DLD1 (cell line): ENCODE data around the gene SUN2.

Experiments
- in situ Hi-C: cut with HindIII; loops from 2 replicates; pipeline ENCODE4 v1.10.0; 2017; ENCODE audit warnings: low sequenced_read_pairs

SUN2 gene

DNA sequence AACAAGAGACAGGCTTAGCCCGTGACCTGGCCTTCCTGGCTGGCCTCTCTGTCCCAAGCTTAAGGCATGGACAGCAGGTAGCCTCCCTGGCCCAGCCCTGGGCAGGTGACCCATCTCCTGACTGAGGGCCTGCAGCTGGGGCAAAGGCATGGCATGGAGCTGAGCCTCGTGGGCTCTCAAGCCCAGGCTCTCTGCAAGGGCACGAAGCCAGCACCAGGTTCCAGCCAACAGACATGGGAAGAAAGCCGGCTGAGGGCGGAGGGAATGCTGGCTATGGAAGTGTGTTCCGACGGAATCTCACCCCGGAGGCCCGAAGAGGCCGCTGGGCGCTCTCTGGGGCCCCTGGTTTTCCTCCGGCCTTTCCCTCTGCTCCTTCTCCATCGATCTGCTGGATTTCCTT, 25.2 kb upstream of the SUN2 start:
- in situ Hi-C loops = no loop called here

DNA sequence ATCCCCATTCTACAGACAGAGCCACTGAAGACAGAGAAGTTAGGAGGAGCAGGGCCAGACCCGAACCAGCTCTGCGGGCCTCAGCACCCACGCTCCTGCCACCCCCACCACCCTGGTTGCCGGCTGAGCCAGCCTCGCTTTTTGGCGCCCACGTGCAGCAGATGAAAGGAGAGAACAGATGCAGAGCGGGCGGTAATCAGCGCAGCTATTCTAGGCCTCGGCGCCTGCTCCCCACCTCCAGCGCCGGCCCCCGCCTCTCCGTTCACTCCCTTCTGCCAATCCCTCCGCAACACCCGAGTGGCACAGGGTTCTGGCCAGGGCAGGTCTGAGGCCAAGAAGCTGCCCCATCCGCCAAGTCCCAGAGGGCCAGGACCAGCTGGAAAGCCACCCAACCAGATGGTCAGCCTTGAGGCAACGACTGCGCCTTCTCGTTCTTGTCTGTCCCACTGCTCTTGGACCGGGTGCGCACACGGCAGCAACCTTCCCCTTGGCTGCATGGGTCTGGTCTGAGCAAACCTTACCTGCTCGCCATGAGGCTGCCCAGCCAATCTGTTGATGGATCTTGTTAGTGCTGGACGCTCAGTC, 21.4 kb upstream of the SUN2 start:
- in situ Hi-C loops = no loop called here

DNA sequence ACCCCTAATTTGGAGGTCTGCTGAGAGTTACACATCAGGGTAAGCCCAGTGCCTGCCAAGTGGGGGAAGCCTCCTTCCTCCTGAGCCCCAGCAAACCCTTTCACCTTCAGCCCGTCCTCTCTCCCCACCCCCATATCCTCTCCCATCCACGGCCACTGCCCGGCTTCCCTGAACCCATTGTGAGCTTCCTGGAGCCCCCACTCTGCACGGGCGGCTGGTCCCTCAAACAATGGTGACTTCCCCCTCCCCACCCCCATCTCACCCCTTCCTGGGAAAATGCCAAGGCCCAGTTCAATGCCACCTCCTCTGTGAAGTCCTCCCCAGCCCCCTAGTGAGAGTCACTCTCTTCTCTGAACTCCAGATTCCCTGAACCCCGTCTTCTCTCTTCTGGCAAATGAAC, 20.3 kb upstream of the SUN2 start:
- in situ Hi-C loops = no loop called here

DNA sequence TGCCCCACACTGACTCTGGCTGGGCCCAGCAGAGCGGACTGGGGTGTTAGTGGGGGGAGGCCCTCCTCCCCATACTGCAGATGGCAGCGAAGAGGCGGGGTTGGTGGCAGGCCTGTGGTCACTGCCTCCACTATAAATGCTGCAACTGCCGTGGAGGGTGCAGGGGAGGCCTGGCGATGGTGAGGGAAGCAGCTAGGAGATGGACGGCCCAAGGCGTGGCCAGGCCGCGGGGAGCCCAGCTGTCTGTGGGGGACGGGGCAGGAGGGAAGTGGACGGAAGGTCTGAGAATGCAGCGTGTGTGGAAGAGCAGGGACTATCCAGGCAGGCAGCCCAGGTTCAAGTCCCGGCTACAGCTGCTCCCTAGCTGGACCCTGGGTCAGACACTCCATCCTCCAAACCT, 19.9 kb upstream of the SUN2 start:
- in situ Hi-C loops = no loop called here

DNA sequence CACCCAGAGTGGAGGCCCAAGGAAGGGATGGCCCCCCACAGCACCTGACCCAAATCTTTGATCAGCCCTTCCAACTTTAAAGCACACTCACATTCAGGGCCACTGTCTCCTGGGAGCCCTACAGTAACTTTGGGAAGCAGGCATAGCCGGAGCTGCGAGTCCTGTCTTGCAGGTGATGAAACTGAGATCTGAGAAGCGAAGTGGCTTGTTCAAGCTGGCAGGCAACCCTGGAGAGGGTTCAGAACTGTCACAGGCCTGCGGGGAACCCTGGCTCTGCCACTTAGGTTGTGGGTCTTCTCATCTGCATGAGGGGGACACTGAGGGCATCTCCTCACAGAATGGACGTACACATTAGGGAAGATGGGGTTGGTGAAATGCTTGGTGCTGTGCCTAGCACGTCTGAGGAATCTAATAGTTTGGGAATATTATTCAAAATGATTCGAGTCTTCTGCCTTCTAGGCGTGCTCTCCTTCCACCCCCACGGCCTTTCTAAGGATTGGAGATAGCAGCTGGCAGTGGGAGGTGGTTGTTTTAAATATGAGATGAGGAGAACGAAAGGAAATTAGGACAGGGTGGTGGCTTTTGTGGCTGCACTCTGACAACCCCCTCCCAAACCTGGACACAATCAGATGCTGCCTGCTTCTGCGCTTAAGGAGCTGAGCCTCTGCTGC, 18.8 kb upstream of the SUN2 start:
- in situ Hi-C loops = no loop called here

DNA sequence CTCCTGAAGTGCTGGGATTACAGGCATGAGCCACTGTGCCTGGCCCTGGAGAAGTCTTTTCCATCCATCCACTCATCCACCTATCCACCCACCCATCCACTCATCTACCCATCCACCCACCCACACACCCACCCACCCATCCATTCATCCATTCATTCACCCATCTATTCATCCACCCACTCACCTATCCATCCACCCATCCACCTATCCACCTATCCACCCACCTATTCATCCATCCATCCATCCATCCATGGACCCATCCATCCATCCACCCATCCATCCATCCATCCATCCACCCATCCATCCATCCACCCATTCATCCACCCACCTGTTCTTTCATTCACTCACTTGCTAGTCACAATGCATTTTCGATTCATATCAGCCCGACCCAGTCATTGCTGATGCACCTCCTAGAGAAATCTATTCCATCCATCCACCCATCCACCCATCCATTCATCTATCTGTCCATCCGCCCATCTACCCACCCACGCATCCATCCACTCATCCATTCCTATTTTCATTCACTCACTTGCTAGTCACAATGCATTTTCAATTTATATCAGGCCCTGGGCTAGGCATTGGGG, 17.7 kb upstream of the SUN2 start:
- in situ Hi-C loops = no loop called here

DNA sequence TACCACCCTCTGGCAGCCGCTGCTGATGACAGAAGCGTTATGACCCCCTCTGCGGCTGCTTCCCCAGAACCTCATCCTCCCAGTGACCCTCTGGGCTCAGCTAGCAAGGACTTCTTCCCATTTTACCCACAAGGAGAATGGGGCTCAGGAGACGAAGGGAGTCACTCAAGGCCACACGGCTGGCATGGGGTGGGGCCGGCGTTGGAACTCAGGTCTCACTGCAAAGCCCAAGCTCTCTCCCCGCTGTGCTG, 16.8 kb upstream of the SUN2 start:
- in situ Hi-C loops = no loop called here

DNA sequence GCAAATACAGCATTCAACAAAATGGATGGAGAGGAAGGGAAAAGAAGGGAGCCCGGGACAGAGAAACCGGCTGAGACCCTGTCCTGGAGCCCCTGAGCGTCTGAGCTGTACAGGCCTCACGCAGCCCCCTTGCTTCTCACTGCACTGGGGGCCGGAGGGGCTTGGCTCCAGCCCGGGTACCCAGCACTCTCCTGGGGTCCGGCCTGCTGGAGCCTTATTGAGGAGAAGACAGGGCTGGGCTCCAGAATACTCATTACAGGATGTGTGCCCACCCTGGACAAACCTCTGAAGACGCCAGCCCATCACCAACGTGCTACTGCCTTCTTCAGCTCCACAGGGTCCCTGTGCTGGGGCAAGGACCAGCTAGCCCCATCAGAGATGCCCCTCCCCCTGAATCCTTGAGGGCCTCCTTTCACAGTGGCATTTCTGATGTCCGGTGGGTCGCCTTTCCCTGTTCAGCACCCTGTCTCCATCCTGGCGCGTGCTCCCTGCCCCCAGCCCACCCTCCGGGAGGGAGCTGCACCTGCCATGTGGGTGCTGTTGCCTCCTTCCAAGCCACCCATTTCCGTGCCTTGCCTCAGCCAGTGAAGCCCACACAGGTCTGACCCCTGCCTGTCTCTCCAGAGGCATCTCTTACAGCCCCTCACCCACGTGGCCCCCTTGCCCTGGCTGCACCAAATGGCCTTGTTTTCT, 14.6 kb upstream of the SUN2 start:
- in situ Hi-C loops = no loop called here

DNA sequence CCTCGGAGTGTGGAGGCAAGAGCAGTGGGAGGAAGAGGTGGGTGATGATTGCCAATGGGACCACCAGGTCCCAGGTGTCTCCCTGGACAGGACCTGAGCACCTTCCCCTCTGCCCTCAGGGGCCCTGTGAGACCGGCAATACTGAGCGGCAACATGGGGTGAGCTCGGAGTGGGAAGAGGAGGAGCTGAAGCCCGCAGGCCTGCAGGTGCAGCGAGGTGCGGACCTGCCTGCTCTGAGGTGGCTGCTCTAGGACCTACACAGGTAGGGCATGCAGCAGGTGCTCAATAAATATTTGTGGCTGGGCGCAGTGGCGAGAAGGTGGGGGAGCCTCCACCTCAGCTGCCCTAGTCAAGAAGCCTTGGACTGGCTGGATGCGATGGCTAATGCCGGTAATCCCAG, 12.2 kb upstream of the SUN2 start:
- in situ Hi-C loops = no loop called here

DNA sequence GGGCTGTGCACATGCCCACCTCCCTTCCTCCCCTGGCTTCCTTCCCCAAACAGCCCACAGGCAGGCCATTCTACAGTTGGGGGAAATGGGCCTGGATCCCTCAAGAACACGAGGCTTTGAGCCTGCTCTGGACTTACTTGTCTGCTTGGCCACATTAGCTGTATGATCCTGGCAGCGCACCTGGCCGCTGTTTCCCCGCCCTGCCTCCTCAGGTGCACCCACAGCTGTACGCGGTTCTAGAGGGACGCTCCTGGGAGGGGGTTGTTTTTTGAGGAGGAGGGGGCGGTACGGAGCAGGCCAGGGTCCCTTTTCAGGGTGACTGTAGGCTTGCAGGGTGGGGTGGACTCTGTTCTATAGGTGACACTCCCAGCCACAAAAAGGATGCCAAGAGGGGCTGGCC, 11.5 kb upstream of the SUN2 start:
- in situ Hi-C loops = no loop called here

DNA sequence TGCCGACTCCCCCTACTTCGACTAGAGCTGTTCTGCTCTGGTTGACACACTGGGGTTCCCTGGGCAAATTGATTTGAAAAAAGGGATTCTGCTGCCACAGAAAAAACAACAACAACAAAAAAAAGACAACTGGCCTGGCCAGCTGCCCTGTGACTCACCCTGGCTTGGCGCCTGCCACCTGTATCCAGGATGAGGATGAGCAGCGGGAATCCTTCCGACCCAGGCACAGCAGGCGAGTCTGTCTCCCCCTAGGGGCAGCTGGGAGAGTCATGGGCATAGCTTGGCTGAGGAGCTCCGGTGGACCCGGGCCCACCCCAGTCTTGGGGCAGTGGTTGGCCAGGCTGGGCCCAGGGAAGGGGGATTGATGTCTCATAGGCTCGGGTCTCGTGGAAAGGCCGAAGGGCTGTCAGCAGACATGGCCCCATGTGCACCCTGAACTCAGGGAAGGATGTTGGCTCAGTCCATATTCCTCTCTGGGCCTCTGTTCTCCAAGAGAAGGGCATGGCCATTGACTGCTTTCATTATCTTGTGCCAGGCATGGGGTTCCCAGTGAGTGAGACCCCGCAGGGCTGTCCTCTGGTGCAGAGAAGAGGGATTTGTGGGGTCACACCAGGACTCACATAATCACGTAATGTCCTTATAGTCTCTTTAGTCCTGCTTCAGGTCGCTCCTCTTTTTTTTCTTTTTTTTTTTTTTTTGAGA, 10.4 kb upstream of the SUN2 start:
- in situ Hi-C loops = no loop called here

DNA sequence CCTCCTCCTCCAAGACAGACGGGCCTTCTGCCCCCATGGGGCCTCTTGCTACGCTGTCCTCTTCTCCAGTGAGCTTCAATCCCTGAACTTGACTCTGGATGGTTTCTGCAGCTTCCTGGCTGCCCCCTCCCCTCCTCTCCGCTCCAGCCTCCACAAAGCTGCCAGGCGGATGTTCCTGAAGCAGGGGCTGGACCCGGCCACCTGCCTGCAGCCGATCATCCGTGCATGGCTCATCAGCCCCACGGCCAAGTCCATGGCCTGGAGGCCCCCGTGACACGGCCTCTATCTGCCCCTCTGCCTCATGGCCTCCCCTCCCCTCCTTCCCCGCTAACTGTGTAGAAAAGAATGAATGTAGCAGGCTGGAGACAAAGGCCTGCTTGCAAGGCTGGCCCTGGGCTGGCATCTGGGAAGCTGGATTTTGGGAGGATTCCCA, 6.8 kb upstream of the SUN2 start:
- in situ Hi-C loops = no loop called here

DNA sequence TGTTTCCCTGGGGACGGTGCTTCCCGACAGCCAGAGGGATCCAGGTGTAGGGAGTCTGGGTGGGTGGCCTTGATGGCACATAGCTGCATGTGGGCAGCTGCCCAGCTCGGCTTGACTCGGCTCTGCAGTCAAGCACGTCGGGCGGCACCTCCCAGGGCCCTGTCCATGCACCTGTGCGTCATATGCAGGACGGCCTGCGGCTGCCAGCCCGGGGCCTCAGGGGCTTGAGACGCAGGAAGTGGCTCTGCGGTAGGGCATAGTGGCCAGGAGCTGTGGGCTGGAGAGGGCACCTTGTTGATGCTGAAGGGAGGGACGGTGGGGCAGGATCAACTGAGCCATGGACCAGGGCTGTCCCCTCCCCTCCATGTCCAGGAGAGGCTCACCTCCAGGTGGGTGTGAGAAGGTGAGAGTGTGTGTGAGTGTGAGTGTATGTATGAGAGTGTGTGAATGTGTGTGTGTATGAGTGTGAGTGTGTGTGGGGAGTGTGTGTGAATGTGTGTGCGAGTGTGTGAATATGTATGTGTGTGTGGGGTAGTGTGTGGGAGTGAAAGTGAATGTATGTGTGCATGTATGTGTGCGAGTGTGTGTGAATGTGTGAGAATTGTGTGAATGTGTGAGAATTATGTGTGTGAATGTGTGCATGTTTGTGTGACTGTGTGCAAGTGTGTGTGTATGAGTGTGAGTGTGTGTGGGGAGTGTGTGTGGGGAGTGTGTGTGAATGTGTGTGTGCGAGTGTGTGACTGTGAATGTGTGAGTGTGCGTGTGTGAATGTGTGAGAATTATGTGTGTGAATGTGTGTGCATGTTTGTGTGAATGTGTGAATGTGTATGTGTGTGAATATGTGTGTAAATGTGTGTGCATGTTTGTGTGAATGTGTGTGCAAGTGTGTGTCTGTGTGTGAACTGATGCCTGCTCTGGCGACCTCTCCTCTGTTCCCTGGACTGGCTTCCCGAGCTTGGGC, 5.7 kb upstream of the SUN2 start:
- in situ Hi-C loops = no loop called here

DNA sequence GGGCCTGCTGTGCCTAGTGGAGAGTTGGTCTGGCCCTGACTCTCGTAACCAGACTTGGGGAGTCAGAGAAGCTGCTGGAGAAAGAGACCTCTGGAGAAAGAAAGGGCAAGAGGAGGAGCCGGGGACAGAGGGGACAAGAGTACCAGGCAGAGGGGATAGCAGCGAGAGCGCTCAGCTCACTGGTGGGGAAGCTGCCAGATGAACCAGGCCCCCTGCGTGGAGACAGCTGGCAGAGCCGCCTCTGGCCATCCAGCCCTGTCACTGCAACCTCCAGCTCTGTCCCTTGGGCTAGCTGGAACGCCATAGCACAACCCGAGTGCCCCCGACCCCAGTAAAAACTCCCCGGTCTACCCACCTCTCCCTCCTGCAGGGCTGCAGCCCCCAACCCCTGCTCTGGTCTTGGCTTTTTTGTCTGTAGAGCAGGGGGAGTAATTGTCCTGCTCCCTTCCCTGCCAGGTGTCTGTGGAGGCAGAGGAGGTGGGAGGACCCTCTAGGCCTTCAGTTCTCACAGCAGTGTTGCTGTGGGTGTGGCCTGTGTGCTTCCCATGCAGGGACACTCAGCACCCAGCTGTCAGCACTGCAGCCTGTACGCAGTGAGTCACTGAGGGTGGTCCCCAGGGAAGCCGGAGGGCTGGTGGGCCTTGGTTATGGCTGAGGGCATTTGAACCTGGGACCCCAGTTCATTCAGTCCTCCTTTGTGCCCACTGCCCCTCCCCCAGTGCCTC, 4.8 kb upstream of the SUN2 start:
- in situ Hi-C loops = no loop called here

DNA sequence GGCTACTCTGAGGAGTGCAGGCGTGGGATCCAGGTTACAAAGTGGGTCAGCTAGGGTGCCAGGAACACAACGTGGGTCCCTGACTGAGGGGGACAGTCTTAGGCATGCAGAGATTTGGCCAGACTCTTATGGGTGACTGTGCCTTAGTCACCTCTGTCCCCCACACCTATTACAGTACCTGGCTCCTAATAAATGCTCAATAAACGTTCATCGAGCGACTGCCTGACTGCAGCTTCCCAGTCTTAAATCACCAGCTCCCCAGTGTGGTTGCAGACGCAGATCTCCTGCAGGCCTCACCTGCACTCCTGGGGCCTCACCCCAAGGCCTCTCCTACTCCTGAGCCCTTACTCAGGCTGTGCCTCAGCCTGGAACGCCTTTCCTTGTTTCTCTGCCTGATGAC, 3.2 kb upstream of the SUN2 start:
- in situ Hi-C loops = no loop called here

DNA sequence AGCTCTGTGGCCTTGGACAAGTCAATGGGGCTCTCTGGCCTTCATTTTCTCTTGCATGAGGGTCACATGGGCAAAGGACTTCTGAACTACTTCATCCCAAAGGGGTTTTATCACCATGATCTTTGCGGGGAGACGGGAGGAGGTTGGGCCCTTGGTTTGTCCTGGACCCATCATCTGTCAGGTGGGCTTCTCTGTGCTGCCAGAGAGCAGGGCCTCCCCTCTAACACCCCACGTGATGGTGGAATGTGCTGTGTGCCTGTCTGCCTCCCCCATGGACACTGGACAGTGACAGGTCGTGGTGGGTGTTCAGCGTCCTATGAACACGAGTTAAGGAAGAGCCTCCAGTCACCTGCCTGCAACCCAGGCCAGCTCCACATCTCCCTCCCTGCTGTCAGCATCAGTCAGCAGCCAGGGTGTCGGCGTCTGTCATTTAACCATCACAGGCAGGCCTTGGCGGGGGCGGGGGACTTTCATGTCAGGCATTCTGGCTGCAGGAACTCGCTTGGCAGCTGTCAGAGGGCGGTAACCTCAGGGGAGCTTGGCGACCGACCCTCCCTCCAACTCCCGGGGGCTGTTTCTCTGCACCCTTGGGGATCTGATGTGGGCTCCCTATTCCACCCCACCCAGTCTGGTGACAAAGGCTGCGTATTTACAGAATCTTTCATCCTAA, 2.6 kb upstream of the SUN2 start:
- in situ Hi-C loops = no loop called here

DNA sequence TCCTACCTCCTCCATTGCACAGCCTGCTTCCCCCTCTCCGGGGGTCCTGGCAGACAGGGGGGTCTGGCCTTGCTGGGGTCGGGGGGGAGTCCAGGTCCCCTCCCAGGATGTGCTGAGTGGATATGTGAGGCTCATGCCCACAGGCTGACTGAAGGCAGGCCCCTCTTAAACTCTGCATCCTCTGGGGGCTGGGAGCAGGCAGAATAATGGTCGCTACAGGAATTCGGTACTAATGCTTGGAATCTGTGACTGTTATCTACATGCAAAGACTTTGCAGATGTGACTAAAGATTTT, 1.6 kb upstream of the SUN2 start:
- in situ Hi-C loops = no loop called here

DNA sequence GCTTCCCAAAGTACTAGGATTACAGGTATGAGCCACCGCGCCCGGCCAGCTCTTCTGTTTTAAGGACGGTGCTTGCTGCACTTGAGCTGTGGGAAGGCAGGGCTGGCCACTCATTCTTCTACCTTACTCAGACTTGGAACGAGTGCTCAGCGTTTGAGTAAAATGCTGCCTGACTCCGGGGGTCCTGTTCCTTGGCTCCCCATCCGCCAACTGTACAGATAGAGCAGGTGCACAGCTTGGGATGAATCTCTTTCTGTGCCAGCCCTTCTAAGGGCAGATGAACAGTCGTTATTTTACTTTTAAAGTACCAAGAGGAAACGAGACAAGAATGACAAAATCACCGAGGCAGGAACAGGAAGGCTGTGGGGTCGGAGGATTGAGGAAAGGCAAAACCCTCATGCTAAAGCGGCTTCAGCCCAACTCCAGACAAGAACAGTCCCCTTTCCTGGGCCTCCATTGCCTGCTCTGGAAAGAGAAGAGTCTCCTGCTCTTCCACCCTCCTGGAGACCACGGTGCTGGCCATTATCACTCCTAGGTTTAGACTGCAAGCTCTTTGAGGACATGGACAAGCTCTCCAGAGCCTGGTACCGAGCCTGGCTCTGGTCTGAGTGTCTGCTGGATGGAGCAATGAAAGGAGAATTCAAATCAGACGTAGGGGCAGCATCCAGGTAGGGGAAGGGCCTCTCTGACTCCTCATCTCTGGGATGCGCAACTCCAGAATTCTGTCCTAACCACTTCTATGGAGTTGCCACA, 1.1 kb upstream of the SUN2 start:
- in situ Hi-C loops = no loop called here
